WTC11 (cell line): ENCODE data around the gene CGREF1.

Experiments
- IRF2 ChIP-seq: sonication (generic); formaldehyde crosslinking; IDR thresholded peaks from 2 replicates; pipeline ENCODE4 v1.8.0; 2022; ENCODE audit warnings: low read depth, missing genetic modification reagents, borderline replicate concordance
- RELA ChIP-seq: sonication (generic); formaldehyde crosslinking; IDR thresholded peaks from 2 replicates; pipeline ENCODE4 v1.8.1; 2022; ENCODE audit warnings: missing genetic modification reagents, mild to moderate bottlenecking, borderline replicate concordance
- TEAD4 ChIP-seq: sonication (generic); formaldehyde crosslinking; IDR thresholded peaks from 2 replicates; pipeline ENCODE4 v1.8.0; 2022; ENCODE audit warnings: mild to moderate bottlenecking, missing genetic modification reagents
- TF ChIP-seq, protein P1 (sequence below): fragments of 200-600 bp; IDR thresholded peaks from 2 replicates; pipeline ENCODE4 v1.8.0; 2022; ENCODE audit warnings: antibody characterized with exemption

DNA sequence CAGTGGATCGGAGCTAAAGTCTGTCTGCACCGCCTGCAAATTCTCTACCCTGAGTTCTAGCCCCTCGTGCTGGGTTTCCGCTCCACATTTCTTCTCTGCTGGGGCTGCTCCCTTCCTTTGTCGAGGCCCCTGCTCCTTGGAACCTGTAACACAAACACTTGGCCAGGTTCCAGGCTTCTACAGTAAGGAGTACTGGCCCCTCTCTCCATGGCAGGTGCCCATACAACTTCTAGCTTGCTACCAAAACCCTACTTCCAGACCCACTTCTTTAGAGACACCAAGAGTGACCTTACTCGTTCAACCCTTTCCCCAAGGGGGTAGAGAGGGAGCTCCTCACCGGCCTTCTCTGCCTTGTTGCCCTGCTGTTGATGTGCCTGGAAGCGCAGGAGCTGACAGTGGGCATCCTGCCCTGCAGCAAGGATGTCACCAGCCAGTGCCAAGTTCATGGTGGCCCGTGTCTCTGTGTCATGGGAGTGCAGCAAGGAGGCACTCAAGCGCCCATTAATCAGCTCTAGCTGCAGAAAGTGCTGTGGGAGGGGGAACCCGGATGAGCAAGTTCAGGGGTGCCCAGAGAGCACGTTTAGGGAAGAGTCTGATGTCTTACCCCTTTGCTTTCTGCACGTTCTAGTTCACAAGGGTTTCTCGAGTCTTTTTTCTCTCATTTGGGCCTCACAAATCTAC lies 14.4 kb upstream of the CGREF1 start:
- no peak for TF ChIP-seq RELA (CRISPR knock-in tag)
- TF ChIP-seq, protein P1, sequence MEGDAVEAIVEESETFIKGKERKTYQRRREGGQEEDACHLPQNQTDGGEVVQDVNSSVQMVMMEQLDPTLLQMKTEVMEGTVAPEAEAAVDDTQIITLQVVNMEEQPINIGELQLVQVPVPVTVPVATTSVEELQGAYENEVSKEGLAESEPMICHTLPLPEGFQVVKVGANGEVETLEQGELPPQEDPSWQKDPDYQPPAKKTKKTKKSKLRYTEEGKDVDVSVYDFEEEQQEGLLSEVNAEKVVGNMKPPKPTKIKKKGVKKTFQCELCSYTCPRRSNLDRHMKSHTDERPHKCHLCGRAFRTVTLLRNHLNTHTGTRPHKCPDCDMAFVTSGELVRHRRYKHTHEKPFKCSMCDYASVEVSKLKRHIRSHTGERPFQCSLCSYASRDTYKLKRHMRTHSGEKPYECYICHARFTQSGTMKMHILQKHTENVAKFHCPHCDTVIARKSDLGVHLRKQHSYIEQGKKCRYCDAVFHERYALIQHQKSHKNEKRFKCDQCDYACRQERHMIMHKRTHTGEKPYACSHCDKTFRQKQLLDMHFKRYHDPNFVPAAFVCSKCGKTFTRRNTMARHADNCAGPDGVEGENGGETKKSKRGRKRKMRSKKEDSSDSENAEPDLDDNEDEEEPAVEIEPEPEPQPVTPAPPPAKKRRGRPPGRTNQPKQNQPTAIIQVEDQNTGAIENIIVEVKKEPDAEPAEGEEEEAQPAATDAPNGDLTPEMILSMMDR = no peak
- TF ChIP-seq IRF2 = no peak
- TF ChIP-seq TEAD4 (CRISPR knock-in tag) = no peak
